Measurements from ENCODE around the gene DHRSX.
"Not testable (repeated sequence)": the region's sequence is repeated elsewhere in the genome, so short reads cannot be mapped to it uniquely, and the experiment has no call there.

Gene DHRSX

DNA sequence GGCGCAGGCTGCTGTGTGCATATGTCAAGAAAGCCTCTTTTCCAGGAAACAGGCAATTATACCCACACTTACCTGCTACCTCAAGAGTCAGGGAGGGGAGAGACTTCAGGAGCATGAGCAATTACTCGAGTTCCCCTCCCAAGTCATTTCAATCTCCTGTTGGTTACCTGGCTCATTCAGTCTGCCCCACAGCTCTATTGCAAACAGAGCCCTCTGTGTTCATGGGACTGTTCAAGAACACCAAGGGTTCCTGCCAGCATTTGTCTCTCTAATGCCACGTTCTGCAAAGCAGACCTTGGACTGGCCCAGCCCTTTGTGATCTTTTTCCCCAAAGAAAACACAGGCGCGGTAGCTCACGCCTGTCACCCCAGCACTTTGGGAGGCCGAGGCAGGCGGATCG lies 274.6 kb downstream of the DHRSX start:
- no peak for FAIRE-seq
- no peak for DNase-seq (ENCODE audit: low spot score)

DNA sequence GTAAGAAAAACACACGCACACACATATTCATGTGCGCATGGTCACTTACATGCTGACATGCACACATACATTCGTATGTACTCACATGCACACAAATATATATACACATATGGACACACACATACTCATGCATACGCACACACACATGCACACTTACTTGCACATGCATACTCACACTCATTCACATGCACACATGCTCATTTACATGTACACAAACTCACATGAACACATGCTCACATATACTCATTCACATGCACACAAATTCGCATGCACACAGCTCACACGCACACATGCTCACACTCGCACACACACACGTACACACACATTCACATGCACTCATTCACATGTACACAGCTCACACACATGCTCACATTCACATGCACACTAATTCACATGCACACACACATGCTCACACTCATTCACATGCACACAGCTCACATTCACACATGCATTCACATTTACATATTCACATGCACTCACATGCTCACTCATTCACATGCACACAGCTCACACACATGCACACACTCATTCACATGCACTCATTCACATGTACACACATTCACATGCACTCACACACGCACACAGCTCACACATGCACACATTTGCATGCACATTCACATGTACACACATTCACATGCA lies 276.1 kb downstream of the DHRSX start:
- DNase-seq (ENCODE audit: low spot score) (no peak), FAIRE-seq (no peak)

DNA sequence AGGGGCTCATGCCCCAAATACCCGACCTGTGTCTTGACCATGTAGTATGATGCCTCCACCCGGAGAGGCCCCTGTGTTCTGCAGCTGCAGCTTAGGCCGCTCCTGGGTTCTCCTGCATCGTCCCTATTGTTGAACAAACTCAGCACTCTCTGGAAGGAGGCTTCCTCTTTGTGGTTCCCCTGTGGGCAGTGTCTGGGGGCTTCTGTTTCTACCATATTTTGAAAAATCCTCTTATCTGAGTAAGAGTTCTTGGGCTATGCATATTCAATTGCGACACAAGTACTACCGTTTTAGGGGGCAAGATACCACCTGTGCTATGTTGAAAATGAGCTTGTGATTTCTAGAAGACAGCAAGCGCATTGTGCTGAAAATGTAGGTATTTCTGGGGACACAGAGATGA lies 276.6 kb downstream of the DHRSX start:
- FAIRE-seq = no peak
- DNase-seq (ENCODE audit: low spot score) = no peak

DNA sequence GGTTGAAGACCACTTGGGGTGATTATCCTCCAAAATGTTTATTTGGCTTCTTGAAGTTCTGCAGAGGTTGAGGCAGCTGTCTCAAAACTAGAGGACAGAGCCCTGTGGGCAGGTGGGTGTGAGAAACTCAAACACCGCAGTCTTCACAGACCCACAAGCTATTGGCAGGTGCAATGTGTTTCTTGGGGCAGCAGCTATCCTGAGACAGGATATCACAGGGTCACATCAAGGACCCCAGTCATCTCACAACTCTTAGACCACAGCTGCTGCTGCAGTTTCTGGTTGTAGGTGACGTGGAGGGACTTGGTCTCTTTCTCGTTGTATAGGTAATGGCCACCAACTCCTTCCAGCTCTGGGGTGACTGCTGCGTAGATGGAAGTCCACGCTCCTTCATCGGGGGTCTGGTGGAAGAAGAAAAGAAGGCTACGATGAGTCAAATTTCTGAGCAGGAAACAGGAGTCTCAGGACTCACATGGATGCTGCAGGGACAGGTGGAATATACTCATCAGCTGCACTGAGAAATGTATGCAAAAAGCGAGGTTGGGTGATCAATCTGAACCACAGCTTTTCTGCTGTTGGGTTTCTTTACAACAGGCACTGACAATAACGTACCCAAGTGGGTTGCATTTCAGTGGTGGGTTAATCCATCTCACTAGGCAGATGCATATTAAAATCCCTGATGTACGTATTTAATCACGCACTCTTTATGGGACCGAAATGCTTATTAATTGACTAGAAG lies 279.8 kb downstream of the DHRSX start:
- DNase-seq (ENCODE audit: low spot score) (no peak), FAIRE-seq (no peak)

DNA sequence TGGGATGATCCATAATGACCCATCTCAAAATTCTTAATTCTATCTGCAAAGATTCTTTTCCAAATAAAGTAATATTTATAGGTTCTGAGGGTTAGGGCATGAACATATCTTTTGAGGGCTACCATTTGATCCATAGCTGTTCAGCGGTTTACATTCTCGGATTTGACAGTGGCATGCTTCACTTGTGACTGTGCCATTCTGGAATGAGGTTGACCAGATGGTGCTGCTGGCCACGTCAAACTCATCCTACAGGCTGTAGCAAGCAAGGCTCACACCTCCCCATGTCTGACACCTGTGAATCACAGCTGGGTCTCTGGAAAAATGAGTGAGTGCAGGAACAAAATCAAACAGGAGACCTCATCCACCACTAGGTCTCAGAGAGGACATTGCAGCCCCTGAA lies 280.5 kb downstream of the DHRSX start:
- DNase-seq (ENCODE audit: low spot score) (no peak), FAIRE-seq (no peak)

DNA sequence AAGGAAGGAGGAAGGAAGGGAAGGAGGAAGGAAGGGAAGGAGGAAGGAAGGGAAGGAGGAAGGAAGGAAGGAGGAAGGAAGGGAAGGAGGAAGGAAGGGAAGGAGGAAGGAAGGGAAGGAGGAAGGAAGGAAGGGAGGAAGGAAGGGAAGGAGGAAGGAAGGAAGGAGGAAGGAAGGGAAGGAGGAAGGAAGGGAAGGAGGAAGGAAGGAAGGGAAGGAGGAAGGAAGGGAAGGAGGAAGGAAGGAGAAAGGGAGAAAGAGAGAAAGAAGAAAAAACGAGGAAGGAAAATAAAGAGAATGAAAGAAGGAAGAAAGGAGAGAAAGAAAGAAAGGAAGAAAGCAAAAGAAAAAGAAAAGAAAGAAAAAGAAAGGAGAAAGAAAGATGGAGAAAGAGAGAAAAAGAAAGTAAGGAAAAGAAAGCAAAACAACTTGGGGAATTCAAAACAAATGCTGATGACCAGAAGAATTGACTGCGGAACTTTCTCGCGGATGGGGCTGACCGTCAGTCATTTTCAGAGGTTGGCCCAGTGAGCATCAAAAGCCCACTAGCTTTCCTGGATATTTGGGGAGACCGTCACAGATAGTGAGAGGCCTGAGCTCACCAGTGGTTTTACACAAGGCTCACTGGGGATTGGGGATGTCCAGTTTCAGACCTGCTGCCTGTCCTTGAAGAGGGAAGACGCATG lies 286.5 kb downstream of the DHRSX start:
- not testable (repeated sequence) for DNase-seq (ENCODE audit: low spot score); FAIRE-seq

DNA sequence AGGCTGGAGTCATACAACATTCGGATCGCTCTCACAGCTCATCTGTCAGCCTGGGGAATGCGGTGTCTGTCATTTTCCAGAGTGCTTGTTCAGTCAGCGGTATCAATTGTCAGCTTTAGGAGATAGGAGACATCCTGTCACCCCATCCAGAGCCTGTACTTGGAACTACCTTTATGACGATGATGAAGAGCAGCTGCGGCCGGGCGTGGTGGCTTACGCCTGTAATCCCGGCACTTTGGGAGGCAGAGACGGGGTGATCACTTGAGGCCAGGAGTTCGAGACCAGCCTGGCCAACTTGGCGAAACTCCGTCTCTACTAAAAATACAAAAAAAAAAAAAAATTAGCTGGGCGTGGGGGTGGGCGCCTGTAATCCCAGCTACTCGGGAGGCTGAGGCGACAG lies 289.1 kb downstream of the DHRSX start:
- FAIRE-seq; DNase-seq (ENCODE audit: low spot score): not testable (repeated sequence)

DNA sequence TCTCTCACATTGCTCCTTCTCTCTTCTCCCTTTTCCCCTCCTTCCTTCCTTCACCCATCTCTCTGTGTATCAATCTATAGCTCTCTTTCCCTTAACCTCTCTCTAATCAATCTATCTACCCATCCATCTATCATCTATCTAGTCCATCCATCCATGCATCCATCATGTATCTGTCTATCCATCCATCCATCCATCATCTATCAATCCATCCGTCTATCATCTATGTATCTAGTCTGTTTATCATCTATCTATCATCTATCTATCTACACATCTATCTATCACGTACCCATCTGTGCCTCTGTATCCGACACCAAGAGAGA lies 307.5 kb downstream of the DHRSX start:
- FAIRE-seq = no peak
- DNase-seq (ENCODE audit: low spot score) = no peak

DNA sequence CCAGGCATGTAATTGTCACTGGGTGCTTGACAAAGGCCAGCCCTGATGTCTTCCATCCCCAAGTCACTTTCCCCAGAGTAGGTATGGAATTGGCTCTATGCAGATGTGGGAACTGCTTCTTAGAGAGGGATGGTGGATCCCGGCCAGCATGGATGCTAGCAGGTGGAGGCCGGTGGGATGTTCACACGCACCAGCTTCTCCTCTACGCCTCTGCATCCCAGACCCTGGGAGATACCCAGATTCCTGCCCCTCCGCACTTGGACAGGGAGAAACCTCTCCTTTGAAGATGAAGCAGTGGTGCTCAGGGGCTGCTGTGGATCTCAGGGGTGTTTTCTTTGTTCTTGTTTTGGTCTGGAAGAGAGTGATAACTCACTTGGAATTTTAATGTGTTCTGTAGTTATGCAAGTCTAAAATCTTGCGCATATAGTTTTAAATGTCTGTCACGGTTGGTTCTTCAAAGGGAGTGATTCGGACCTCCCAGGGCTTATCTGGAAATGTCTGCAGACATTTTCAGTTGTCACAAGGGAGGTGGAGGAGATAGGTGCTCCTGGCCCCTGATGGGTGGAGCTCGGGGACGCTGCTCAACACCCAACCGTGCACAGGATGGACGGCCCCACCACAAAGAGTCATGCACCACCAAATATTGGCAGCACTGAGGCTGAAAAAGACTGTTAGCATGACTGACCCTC lies 308.0 kb downstream of the DHRSX start:
- FAIRE-seq (no peak), DNase-seq (ENCODE audit: low spot score) (no peak)

DNA sequence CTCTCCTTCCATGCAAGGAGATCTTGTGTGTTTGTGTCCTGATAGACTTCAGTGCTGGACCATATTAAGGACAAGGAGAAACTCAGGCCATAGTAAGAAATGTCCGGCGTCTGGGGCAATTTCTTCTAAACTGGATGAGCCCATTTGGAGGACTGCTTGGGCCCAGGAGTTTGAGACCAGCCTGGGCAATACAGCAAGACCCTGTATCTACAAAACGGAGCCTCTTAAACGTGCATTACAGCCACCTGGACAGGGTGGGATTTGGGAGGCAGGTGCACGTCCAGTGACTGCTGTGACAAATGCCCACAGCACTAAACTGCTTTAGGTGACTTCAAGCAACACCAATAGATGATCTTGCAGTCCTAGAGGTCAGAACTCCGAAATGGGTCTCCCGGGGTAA lies 311.9 kb downstream of the DHRSX start:
- FAIRE-seq (no peak), DNase-seq (ENCODE audit: low spot score) (no peak)

DNA sequence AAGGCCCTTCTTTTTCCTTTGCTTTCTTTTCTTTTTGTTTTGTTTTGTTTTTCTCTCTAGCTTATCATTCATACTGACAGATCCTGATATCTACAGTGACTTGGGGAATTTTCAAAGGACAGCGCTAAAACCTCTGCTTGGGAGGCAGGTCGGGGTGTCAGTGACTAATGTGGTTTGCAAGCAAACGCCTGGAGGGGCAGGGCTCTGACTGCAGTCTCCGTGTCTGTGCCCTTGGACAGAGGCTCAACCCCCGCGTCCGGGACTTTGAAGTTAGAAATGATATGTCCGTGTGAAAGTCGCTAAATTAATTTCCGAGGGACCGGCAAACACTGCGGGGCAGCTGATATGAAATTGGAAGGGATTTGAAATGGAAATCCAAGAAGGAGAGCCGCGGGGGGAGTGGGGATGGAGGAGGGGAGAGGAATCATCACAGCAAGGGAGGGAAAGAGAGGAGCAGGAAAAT lies 312.4 kb downstream of the DHRSX start:
- FAIRE-seq (no peak), DNase-seq (ENCODE audit: low spot score) (peak; percentile 7)

DNA sequence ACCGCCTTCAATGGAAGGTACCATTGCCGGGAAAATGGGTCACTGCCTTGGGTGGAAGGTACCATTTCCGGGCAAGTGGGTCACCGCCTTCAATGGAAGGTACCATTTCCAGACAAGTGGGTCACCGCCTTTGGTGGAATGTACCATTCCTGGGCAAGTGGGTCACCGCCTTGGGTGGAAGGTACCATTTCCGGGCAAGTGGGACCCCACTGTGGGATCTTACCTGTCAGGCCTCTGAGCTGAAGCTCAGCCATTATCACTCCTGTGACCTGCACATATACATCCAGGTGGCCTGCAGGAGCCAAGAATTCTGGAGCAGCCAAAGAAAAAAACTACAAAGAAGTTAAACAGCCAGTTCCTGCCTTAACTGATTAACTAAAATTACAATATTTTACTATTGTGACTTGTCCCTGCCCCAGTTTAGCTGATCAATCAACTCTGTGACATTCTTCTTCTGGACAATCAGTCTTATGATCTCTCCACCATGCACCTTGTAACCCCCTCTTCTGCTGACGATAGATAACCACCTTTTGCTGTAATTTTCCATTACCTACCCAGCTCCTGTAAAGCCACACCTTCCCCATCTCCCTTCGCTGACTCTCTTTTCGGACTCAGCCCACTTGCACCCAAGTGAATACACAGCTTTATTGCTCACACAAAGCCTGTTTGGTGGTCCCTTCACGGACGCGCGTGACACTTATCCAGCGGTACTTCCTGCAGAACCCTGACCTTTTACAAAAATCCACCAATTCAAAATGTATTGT lies 313.2 kb downstream of the DHRSX start:
- FAIRE-seq (no peak), DNase-seq (ENCODE audit: low spot score) (no peak)

DNA sequence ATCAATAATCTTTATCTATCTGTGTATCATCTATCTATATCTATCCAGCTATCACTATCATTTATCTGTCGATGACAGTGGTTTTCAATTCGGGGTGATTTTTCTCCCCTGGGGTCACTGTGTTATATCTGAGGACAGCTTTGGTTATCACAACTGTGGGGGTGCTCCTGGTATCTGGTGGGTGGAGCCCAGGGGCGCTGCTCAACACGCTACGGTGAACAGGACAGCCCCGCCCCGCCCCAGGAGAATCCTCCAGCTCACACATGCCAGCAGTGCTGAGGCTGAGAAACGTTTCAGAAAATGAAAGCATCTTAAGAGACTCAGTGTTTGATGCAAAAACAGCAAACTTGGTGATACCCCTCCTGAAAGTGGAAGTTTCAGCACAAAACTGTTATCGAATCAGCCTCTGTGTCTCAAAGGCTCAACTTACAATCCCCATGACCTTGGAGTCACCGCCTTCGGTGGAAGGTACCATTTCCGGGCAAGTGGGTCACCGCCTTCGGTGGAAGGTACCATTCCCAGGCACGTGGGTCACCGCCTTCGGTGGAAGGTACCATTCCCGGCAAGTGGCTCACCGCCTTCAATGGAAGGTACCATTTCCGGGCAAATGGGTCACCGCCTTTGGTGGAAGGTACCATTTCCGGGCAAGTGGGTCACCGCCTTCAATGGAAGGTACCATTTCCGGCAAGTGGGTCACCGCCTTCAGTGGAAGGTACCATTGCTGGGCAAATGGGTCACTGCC lies 315.3 kb downstream of the DHRSX start:
- FAIRE-seq (no peak), DNase-seq (ENCODE audit: low spot score) (no peak)

DNA sequence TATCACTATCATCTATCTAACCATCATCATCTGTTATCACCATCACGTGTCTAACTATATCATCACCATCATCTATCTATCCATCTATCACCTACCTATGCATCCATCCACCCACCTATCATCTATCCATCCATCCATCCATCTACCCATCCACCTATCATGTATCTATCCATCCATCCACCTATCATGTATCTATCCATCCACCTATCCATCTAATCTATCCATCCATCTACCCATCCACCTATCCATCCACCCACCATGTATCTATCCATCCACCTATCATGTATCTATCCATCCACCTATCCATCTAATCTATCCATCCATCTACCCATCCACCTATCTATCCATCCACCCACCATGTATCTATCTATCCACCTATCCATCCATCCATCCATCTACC lies 316.7 kb downstream of the DHRSX start:
- DNase-seq (ENCODE audit: low spot score) (no peak), FAIRE-seq (no peak)

DNA sequence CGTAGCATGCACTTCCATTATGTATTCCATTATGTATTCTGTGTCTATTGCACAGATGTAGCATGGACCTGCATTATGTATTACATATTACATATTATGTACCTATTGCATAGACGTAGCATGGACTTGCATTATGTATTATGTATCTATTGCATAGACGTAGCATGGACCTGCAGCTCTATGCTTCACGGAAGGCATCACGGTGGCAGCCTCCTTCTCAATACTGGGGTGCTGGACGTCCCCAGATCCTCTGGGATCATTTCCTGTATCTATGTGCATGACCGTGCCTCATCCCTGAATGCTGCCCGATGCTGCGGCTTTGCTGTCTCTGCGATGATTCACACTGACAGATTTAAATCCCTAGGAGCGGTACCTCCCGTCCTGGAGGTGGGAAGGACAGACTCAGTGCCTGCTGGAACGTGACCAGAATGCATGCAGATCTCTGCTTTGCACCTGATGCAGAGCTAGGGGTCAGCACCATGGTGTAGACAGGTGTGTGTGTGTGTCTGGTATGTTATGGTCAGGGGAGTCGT lies 317.5 kb downstream of the DHRSX start:
- FAIRE-seq (no peak), DNase-seq (ENCODE audit: low spot score) (peak; percentile 33)

DNA sequence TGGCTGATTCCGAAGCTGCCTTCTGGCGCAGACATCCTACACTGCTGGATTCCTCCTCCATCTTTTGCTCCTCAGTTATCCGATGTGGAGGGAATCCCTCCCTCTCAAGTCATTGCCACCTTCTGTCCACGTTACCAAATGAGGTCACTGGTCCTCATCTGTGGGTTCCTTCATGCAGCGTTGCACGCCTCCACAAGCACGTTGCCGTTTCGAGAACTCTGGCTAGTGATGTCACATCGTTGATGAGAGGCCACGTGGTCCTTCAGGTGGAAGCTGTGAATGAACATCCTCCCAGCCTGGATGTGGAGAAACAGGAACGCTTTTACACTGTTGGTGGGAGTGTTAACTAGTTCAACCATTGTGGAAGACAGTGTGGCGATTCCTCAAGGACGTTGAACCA lies 323.2 kb downstream of the DHRSX start:
- DNase-seq (ENCODE audit: low spot score) = no peak
- FAIRE-seq = no peak

DNA sequence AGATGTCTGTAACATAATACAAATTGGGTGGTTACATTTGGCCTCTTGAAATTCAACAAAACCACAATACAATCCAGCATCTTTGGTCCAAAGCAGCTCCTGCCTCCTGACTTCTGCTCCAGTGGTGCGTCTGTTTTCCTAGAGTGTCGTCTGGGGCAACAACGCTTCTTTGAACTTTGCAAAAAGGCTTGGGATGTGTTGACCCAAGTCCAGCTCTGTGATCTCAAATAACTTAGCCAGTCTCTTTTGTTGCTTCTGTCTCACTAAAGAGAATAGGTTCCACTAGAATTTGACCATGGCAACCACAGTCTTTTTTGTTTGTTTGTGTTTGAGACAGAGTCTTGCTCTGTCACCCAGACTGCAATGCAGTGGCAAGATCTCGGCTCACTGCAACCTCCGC lies 324.0 kb downstream of the DHRSX start:
- no peak for FAIRE-seq
- no peak for DNase-seq (ENCODE audit: low spot score)

DNA sequence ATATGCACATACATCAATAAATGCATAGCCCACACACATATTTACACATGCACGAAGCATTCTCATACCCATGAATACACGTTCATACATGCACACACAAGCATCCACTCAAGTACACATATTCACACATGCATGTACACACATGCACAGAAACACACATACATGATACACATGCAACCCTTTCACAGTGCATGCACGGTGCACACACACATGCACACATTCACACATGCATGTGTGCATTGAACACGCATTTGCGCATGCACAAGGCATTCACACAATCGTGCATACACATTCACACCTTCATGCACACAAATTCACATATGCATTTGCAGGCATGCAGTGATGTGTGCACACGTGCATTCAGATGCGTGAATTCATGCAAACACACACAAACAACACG lies 324.5 kb downstream of the DHRSX start:
- no peak for DNase-seq (ENCODE audit: low spot score)
- no peak for FAIRE-seq

DNA sequence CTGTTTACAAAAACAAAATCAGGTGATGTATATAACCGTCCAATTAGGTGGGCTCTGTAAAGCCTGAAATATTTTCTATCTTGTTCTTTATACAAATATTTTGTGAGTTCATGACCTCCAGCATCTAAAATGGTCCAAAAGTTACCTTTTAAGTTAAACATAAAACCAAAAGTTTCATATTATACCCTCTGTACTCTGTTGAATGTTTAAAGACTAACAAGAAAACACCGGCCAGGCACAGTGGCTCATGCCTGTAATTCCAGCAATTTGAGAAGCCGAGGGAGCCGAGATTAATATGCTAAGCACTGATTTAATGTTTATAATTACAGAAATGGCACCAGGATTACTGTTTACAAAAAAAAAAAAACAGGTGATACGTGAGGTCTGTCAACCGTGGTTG lies 328.4 kb downstream of the DHRSX start:
- FAIRE-seq (no peak), DNase-seq (ENCODE audit: low spot score) (no peak)

All from urothelium cell line (cell line).